Measurements from ENCODE around the gene PDX1.
"Not testable (repeated sequence)": the region's sequence is repeated elsewhere in the genome, so short reads cannot be mapped to it uniquely, and the experiment has no call there.

The PDX1 gene

DNA sequence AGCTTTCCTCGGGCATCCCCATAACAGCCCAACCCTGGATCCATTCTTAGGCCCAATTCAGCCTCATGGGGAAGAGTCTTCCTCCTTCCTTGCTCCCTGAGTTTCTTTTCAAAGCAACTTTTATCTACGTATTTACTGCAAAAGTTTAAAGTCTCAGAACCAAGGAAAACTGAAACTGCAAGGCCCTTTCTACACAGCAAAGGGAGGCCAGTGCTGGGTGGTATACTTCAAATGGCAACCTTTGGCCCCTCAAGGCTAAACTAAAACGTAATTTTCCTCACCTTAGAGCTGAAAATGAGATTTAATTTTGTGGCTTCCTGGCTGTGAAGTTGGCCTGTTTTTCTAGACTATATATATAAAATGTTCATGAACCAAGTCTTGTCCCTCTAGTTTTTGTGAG, 43.7 kb downstream of the PDX1 start:
- no peak overlapping the region for H3K4me3 ChIP-seq (ENCODE audit: low read depth, low read length)
- no peak for DNase-seq
- TF ChIP-seq, protein P1, sequence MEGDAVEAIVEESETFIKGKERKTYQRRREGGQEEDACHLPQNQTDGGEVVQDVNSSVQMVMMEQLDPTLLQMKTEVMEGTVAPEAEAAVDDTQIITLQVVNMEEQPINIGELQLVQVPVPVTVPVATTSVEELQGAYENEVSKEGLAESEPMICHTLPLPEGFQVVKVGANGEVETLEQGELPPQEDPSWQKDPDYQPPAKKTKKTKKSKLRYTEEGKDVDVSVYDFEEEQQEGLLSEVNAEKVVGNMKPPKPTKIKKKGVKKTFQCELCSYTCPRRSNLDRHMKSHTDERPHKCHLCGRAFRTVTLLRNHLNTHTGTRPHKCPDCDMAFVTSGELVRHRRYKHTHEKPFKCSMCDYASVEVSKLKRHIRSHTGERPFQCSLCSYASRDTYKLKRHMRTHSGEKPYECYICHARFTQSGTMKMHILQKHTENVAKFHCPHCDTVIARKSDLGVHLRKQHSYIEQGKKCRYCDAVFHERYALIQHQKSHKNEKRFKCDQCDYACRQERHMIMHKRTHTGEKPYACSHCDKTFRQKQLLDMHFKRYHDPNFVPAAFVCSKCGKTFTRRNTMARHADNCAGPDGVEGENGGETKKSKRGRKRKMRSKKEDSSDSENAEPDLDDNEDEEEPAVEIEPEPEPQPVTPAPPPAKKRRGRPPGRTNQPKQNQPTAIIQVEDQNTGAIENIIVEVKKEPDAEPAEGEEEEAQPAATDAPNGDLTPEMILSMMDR (IDR thresholded peaks at IDR 0.05; ENCODE audit: low read depth, low read length, missing control alignments), result no peak
- H3K27me3 ChIP-seq (replicated peaks), result peaks cover 94% of the 10 kb centered on the region
- no peak overlapping the region for H3K27ac ChIP-seq
- in situ Hi-C loops (cut with HindIII; ENCODE audit: low pct_ligation_motif_present, low sequenced_read_pairs), result no loop called here
- no peaks in the 10 kb centered on the region for H3K36me3 ChIP-seq (replicated peaks)

DNA sequence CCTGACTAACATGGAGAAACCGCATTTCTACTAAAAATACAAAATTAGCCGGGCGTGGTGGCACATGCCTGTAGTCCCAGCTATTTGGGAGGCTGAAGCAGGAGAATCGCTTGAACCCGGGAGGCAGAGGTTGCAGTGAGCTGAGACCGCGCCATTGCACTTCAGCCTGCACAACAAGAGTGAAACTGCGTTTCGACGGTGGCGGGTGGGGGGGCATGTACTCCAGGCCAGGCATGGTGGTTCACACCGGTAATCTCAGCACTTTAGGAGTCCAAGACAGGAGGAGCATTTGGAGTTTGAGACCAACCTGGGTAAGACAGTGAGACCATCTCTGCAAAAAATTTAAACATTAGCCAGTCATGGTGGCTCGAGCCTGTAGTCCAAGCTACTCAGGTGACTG, 44.4 kb downstream of the PDX1 start:
- H3K36me3 ChIP-seq (replicated peaks); DNase-seq; in situ Hi-C loops (cut with HindIII; ENCODE audit: low pct_ligation_motif_present, low sequenced_read_pairs); H3K27ac ChIP-seq; H3K4me3 ChIP-seq (ENCODE audit: low read depth, low read length): not testable (repeated sequence)
- peaks cover 94% of the 10 kb centered on the region for H3K27me3 ChIP-seq (replicated peaks)

DNA sequence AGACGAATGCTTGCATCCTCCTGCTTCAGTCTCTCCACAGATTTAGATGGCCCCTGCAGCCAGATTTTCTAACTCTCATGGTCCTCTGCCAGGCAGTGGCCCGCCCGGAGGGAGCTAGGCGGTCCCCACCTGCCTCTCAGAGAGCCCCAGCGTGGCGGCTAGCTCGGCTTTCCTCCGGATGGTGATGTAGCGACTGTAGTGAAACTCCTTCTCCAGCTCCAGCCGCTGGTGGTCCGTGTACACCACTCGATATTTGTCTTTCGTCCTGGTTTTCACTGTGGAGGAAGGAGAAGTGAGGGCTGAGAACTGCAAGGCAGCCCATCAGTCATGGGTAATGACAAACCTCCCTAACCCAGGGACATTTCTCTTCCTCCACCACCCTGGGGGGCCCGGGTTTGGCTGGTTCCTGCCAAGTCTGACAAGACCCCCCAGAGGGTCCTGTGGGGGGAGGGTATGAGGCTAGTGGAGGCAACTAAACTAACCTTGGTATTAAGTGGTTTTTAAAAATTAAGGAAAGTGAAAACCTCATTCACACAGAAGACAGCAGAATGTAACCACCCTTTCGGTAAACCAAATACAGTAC, 45.0 kb downstream of the PDX1 start:
- in situ Hi-C loops (cut with HindIII; ENCODE audit: low pct_ligation_motif_present, low sequenced_read_pairs), result no loop called here
- no peak for DNase-seq
- H3K36me3 ChIP-seq (replicated peaks), result no peaks in the 10 kb centered on the region
- peaks cover 94% of the 10 kb centered on the region for H3K27me3 ChIP-seq (replicated peaks)
- TF ChIP-seq, protein P1 (IDR thresholded peaks at IDR 0.05; ENCODE audit: low read depth, low read length, missing control alignments), result no peak
- H3K4me3 ChIP-seq (ENCODE audit: low read depth, low read length), result no peak overlapping the region
- no peak overlapping the region for H3K27ac ChIP-seq

DNA sequence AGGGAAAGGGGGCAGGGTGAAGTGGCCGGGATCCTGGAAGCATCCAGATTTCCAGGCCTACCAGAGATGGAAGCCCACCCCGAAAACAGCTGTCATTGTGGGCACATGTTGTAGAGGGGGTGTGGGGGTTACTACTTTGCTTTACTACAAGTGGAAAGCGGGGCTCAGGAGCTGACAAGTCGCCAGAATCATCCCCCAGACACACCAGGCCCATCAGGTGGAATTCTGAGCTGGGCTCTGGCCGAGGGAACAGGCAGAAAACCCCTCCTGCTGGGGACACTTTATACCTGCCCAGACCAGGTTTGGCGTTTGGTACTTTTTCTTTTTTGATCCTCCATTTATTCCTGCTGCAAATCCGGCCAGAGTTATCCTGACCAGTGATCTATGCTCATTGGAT, 45.5 kb downstream of the PDX1 start:
- H3K4me3 ChIP-seq (ENCODE audit: low read depth, low read length), result no peak overlapping the region
- H3K36me3 ChIP-seq (replicated peaks), result no peaks in the 10 kb centered on the region
- in situ Hi-C loops (cut with HindIII; ENCODE audit: low pct_ligation_motif_present, low sequenced_read_pairs), result no loop called here
- TF ChIP-seq, protein P1 (IDR thresholded peaks at IDR 0.05; ENCODE audit: low read depth, low read length, missing control alignments), result no peak
- DNase-seq, result no peak
- H3K27ac ChIP-seq, result no peak overlapping the region
- H3K27me3 ChIP-seq (replicated peaks), result peaks cover 94% of the 10 kb centered on the region

DNA sequence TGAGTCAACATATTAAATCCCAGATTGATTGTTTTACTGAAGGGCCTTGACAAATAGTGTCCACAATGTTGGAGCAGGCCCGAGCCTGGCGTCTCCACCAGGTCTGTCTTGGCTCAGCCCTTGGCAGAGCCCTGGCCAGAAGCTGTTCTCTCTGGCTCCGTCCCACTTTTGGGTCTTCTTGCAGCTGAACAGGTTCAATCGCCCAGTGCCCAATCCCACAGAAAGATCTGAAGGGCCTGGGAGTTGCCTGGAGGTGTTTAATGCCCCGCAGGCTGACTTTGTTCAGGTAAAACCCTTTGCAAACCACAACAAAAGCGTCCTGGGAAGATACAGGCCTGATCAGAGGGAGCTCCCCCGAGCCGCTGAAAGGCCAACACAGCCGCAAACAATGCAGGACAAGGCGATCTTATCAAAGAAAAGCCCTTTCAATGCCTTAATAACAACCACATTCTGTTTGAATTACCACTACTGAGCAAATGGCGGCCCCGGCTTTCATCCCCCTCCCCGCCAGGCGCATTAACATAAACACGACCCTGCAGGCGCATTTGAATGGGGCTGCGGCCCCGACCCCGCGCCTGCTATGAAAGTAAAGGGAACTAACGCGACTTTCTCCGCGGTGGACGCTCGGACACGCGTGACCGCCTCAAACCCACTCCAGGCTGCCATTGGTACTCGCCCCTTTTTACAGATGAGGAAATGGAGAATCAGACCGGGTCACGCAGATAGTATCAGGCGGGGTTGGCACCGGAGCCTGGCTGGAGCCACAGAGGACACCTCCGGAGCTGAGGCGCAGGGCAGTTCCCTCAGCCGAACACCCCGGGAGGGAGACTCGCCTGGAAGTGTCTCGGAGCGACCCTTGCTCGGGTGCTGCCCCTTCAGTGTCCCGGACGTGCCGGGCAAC, 46.2 kb downstream of the PDX1 start:
- H3K36me3 ChIP-seq (replicated peaks), result no peaks in the 10 kb centered on the region
- TF ChIP-seq, protein P1 (IDR thresholded peaks at IDR 0.05; ENCODE audit: low read depth, low read length, missing control alignments), result no peak
- no peak for DNase-seq
- in situ Hi-C loops (cut with HindIII; ENCODE audit: low pct_ligation_motif_present, low sequenced_read_pairs), result no loop called here
- no peak overlapping the region for H3K27ac ChIP-seq
- H3K27me3 ChIP-seq (replicated peaks), result peaks cover 94% of the 10 kb centered on the region
- H3K4me3 ChIP-seq (ENCODE audit: low read depth, low read length), result no peak overlapping the region

DNA sequence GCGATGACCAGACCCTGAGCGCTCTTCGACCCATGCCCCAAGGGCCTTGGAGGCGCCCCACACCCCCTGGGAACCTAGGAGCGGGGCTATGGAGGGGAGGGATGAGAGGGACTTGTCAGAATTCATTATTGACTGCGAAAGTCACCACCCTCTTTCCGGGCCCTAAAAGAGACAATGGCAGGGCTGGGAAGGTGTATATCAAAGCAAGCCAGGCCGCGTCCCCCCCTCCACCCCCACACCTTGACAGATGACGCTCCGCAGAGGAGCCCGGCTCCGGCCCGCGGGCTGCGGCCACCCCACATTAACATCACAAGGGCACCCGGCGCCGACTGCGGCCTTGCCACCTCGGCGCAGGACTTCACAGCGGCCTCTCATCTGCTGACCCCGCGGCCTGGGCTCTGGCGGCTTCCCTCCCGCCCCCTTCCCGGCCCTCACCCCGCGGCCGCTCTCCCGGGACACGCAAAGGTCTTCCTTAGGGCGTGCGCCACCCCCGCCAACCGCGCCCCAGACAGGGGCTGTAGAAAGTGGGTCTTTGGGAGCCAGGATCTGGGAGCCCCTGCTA, 46.9 kb downstream of the PDX1 start:
- no peak for DNase-seq
- Histone ChIP-seq H3K27me3 (replicated peaks) (peaks cover 94% of the 10 kb centered on the region), H3K36me3 (replicated peaks) (no peaks in the 10 kb centered on the region), H3K4me3 (ENCODE audit: low read depth, low read length) (no peak overlapping the region), H3K27ac (no peak overlapping the region)
- in situ Hi-C loops (cut with HindIII; ENCODE audit: low pct_ligation_motif_present, low sequenced_read_pairs), result no loop called here
- TF ChIP-seq, protein P1 (IDR thresholded peaks at IDR 0.05; ENCODE audit: low read depth, low read length, missing control alignments), result no peak
